Amniotic stem cell (primary cell): ENCODE data around the gene VAMP5.
A peak's percentile ranks its signal among the peaks of the same experiment; 100 is the strongest.
"Not testable (repeated sequence)": the region's sequence is repeated elsewhere in the genome, so short reads cannot be mapped to it uniquely, and the experiment has no call there.

Experiments used
- DNase-seq: peaks from one replicate; lab custom pipeline; 2025; lab: John Stamatoyannopoulos, UW

VAMP5 gene

GRCh38 chr2:85550486-85550885 is 33.7 kb upstream of the VAMP5 start:
- DNase-seq: no peak

DNA sequence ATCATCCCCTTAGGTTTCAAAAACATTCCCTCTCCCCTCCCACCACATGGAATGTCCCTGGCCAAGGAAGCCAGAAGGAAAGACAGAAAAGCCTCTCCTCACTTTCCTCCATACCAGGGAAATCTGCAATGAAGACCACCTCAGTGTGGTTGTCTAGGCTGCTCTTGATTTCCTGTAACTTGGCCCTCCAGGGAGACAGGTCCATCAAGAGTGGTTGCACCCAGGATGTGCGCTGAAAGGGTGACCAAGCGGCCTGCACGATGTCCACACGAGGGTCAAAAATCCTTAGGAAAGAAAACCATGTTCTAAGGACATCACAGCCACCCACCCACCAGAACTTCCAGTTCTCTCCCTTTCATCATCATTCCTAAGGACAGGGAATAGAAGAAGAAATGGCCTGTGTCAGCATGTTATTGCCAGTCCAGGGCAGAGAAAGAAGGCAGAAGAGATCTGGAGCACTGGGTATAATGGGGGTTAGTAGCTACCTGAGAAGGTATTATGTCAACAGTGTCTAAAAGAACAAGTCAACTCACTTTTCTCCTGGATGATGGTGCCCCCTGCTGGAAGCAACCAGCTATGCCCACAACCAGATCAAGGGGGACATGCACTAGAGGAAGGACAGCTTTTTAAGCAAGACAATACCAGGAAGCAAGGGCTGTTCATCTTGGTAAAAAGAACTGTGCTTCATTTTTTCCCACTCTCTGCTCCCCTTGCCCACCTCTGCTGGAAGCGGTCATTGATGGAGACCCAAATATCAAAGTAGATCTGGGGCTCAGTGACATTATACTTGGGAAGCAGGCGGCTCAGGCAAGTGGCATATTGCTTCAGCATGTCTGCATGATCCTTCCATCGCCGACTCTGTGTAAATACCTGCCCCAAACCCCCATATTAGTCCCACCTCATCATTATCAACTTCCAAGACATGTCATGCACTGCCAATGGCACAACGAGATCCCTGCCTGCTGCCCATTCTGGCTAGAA is 32.2 kb upstream of the VAMP5 start:
- DNase-seq: peak; percentile 42

DNA sequence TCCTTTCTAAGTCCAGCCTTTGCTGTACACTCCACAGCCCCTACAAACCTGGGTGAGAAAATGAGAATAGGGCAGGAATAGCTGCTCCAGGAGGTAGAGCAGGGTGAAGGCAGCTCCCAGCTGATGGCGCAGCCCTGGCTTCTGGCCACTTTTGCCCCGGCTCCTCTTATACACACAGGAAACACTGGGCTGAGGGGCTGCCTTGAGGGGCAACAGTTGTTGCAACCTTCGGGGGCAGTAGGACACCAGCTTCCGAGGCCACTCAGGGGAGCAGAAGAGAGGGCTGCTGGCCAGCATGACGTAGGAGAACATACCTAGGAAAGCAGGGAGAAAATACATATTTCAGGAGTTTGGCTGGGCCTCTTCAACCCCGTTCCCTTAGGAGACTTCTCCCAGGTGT is 31.0 kb upstream of the VAMP5 start:
- DNase-seq: no peak

- DNase-seq: no peak
These were observed 29.1 kb upstream of the VAMP5 start for GRCh38 chr2:85554980-85555612.

DNA sequence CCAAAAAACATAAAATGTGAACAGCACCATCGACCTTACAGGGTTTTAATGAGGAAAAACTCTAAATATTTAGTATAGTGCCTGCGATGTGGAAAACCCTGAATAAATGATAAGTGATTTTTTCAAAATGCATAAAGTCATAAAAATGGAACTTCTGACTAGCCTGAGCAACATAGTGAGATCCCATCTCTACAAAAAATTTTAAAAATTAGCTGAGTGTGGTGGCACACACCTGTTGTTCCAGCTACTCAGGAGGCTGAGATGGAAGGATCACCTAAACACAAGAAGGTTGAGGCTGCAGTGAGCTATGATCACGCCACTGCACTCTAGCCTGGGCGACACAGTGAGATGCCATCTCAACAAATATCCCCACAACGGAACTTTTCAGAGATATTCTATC is 27.1 kb upstream of the VAMP5 start:
- no peak for DNase-seq

DNA sequence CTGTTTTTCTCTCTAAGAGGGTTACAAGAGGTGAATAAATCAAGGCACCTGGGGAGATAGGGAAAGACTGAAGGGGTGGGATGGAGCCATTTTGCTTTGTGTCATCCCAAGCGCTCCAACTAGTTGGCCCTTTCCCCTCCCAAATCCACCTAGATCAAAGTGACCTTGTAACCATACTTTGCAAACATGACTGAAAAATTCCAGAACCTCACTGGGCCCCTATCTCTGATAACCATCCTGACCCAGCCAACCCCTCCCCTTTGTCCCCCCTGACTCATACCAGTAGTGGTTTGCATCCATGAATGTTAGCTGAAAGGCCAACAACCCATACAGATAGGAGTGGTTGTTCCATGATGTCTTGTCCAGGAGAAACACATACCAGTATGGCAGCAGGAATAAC is 26.1 kb upstream of the VAMP5 start:
- DNase-seq: no peak

DNA sequence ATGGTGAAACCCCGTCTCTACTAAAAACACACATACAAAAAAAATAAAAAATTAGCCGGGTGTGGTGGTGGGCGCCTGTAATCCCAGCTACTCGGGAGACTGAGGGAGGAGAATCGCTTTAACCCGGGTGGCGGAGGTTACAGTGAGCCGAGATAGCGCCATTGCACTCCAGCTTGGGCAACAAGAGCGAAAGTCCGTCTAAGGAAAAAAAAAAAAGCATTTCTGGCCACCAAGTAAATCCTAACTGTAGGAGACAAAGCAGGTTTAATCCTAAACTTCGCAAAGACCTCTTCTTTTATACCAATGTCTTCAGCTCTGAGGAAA is 23.9 kb upstream of the VAMP5 start:
- DNase-seq: not testable (repeated sequence)

DNA sequence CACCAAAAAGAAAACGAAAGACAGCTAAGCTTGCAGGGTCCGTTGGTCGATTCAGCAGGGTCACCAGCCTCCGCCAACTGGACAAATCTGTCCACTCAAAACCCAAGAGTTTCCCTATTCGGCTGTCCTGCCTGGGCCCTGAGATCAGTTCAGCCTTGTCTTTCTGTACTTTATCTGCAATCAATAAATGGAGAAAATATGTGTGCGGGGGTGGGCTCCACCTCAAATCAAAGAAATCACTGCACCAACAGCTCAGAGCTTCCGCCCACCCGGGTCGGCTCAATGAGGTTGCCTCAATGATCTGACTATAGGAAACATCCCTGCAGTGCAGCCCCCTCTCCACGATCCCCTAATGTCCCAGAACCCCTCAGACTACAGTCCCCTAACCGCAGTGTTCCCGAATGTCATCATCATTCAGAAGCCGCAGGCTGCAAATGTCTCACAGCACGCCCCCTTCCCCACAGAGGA is 23.4 kb upstream of the VAMP5 start:
- no peak for DNase-seq

- peak; percentile 87 for DNase-seq
These were observed 22.7 kb upstream of the VAMP5 start, which contains the start of gene GGCX for GRCh38 chr2:85561280-85562212. Gene GGCX (minus strand): TSS chr2:85561493. CDS start chr2:85561428, 65 bp downstream.

GRCh38 chr2:85564144-85564563 is 20.1 kb upstream of the VAMP5 start:
- no peak for DNase-seq

DNA sequence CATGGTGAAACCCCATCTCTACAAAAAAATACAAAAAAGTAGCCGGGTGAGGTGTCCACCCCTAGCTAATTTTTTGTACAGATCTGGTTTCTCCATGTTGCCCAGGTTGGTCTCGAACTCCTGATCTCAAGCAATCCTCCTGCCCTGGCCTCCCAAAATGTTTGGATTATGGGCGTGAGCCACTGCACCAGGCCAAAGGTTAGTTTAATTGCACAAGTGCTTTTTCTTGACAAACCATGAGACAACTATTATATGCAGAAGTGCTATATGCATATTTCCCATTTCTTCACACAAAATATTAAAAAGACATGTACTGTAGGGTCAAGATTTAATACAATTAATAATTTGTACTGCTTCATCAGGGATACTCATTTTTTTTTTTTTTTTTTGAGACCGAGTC is 18.0 kb upstream of the VAMP5 start:
- DNase-seq: no peak

DNA sequence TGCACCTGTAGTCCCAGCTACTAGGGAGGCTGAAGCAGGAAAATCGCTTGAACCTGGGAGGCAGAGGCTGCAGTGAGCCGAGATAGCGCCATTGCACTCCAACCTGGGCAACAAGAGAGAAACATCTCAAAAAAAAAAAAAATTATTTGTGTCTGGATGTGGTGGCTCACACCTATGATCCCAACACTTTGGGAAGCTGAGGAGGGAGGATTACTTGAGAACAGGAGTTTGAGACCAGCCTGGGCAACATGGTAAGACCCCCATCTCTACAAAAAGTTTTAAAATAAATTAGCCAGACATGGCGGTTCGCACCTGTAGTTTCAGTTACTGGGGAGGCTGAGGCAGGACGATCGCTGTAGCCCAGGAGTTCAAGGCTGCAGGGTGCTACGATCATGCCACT is 8.5 kb upstream of the VAMP5 start:
- no peak for DNase-seq

DNA sequence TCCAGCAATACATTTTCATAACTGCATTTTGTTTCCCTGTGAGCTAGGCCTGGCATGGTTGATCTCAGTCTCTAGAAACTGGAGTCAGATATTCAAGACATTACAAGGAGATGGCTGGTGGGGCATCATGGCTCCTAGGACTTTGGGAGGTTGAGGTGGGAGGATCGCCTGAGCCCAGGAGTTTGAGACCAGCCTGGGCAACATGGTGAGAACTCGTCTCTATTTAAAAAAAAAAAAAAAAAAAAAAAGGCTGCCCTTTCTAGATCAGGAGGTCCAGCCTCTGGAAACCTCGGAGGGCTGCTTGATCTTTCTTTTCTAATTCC is 7.2 kb upstream of the VAMP5 start:
- DNase-seq: no peak

DNA sequence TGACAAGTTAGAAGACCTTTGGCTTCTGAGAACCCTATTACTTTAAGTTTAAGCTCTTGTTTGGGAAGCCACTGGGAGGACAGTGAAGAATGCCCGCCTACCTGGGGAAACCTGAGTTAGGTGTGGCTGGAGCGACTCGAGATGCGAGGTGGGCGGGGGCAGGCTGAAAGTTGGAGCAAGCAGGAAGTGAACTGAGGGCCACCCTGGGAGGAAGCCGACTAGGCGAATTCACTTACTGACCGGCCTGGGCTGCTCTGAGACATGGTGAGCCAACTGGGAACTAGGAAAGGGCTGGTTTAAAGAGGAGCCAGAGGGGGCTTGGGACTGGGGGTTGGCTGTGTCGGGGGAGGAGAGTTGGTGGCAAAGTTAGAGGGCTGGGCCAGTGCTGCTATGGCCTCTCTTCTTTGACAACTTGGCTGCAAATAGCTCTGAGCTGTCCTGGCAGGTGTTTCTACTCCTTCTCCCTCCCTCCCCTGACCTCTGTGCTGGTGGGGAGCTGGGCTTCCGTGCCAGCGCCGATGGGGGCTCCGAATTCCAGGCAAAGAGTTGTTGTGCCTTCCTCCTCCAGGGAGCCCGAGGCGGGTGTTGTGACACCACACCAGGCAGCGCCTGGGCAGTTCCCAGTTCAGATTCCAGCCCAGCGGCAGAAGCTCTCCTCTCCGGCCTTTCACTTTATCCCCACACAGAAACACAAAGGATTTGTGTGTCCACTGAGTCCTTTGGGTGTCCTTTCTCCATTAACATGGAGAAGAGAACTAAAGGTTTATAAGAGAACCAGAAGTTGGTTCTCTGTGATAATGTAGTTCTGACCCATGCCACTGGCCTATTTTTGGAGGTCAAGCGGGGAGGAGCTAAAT is 6.6 kb upstream of the VAMP5 start, which contains the start of gene VAMP8:
Gene VAMP8, plus strand, starts transcription at position 201 of the 857 bp plus-strand sequence. Its CDS starts 61 bp downstream, at position 262.
- no peak for DNase-seq

DNA sequence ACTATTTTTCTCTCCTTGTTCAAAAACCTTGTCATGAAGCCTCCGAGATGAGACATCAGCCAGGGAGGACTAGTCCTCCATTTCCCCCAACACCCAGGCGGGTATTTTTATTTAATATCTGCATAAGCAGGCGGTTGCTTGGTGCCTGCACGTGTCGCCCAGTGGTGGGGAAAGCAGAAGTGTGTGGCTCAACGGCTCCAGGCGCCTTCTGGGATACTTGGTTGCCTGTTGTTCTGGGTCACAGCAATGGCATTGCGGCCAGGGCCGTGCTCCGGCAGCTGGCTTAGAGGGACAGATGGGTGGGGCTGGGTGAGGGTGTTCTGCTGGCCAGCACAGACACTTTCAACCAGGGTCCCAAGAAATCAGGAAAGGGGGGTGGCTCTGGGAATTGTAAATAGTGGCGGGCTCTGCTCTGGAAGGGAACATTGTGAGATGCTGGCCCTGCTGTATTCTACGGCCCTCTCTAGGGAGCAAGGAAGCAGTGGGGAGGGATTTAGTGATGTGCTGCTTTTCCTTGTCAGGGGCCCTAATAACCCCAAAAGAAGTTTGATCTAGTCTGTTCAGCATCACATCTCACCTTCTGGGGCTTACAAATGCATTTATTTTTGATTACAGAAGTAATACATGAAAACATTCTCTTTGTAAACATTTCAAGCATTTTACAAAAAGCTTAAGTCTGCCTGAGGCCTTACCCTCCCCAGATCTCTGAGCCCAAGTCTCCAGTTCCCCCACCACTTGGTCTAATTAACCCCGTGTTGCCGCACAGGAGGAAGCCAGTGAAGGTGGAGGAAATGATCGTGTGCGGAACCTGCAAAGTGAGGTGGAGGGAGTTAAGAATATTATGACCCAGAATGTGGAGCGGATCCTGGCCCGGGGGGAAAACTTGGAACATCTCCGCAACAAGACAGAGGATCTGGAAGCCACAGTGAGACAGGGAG is 5.7 kb upstream of the VAMP5 start:
- no peak for DNase-seq

DNA sequence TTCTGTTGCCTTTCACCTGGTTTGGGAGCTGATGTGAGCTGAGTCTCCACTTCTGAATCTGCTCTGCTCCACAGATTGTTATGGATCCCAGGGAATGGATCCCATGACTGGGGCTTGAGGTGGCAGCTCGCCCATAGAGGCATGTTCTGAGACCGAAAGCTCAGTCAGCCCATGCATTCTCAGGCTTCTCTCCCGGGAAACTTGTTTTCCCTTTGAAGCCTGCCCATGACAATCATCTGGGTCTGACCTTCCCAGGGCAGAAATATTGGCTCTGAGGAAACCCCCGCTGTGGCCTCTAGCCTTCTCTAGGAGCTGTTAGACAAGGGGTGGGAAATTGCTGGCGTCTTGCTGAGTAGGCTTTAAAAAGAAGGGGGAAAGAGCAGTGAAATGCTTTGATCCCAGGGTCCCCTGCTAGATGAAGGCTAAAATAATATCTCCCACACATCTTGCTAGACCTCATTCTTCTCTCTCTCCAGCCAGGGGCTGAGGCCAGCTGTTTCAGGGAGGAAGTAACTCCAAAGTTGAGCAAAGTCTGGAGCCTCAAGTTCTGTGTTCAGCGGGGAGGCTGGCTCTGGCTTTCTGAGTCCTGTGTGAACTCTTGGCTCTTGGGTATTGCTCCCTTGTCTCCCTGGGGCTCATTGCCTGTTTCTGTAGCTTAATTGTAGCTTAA is 4.8 kb upstream of the VAMP5 start:
- DNase-seq: no peak

DNA sequence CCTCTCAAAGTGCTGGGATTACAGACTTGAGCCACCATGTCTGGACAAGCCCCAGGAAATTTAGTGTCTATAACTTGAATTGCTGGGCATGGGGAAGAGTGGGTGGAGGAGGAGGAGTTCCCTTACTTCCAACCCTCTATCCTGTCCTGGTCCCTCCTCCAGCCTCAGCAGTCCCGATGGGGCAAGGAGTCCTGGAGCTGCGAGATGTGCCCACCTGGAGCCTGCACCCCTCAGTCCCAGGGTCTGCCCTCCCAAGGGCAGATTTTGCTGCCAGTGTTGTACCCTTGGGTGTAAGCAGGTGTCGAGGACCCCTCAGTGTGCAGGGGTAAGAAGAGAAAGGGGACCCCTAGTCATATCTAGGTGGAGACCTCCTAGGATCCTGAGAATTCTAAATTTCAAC is 4.0 kb upstream of the VAMP5 start:
- DNase-seq: no peak

DNA sequence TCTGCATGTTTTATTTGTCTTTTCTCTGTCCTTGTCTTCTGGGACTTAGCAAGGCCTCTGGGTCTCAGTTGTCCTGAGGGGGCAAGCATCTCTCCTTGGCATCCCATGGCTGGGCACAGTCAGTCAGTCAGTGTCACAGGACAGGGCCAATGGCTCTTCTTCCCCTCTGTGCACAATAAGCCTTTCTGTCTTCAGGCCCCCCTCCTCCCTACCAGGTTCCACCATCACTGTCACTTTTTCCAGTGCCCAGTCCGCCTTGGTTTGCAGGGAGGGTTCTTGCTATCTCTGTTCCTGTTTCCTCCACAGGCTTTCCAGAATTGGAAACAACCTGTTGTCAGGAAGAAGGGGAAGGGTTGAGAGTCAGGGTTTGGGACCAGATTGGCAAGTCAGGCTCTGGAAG is 1.7 kb upstream of the VAMP5 start:
- no peak for DNase-seq

- no peak for DNase-seq
These were observed 421 bp upstream of the VAMP5 start for GRCh38 chr2:85583667-85584353.
